SK-N-SH treated with all-trans-retinoic acid at 6 μM for 48 hours (cell line): ENCODE results near the gene GTF3C2.

Source experiments
- ATAC-seq: fragments of 200-7000 bp; cut with Tn5 transposase; 3 replicates; pipeline ENCODE4 v1.9.1; 2020; ENCODE audit warnings: mild to moderate bottlenecking, moderate library complexity
- ARNTL ChIP-seq: fragments of 450-650 bp; formaldehyde crosslinking; IDR thresholded peaks from 2 replicates; pipeline ENCODE4 v1.5.0; 2020; ENCODE audit warnings: low read depth, mild to moderate bottlenecking, moderate library complexity, borderline replicate concordance
- BACH2 ChIP-seq: fragments of 250-450 bp; sonication (Bioruptor Pico); IDR thresholded peaks from 2 replicates; pipeline ENCODE4 v1.9.0; 2021; ENCODE audit warnings: mild to moderate bottlenecking, borderline replicate concordance
- CSDC2 ChIP-seq: fragments of 250-450 bp; sonication (Bioruptor Pico); IDR thresholded peaks from 2 replicates; pipeline ENCODE4 v1.5.0; 2020; ENCODE audit warnings: mild to moderate bottlenecking, moderate library complexity
- ESRRG ChIP-seq: fragments of 250-450 bp; sonication (Bioruptor Pico); IDR thresholded peaks from 2 replicates; pipeline ENCODE4 v1.6.1; 2021; ENCODE audit warnings: mild to moderate bottlenecking
- GLIS3 ChIP-seq: fragments of 250-450 bp; sonication (Bioruptor Pico); IDR thresholded peaks from 2 replicates; pipeline ENCODE4 v1.5.0; 2020; ENCODE audit warnings: mild to moderate bottlenecking, moderate library complexity
- ISL1 ChIP-seq: fragments of 250-450 bp; sonication (Bioruptor Pico); IDR thresholded peaks from 2 replicates; pipeline ENCODE4 v2.1.2; 2022; ENCODE audit warnings: mild to moderate bottlenecking, moderate library complexity
- OSR1 ChIP-seq: fragments of 250-450 bp; sonication (Bioruptor Pico); IDR thresholded peaks from 2 replicates; pipeline ENCODE4 v1.8.0; 2022; ENCODE audit warnings: moderate library complexity, mild to moderate bottlenecking, inconsistent platforms
- PPARA ChIP-seq: fragments of 250-450 bp; sonication (Bioruptor Pico); IDR thresholded peaks from 2 replicates; pipeline ENCODE4 v1.5.0; 2020; ENCODE audit warnings: mild to moderate bottlenecking, borderline replicate concordance
- SNAI2 ChIP-seq: fragments of 250-450 bp; sonication (Bioruptor Pico); IDR thresholded peaks from 2 replicates; pipeline ENCODE4 v1.5.0; 2020; ENCODE audit warnings: mild to moderate bottlenecking, moderate library complexity
- TCF4 ChIP-seq: fragments of 250-450 bp; sonication (Bioruptor Pico); IDR thresholded peaks from 2 replicates; pipeline ENCODE4 v1.8.0; 2021; ENCODE audit warnings: mild to moderate bottlenecking, moderate library complexity, borderline replicate concordance
- TOX ChIP-seq: fragments of 250-450 bp; sonication (Bioruptor Pico); IDR thresholded peaks from 2 replicates; pipeline ENCODE4 v1.8.0; 2021; ENCODE audit warnings: mild to moderate bottlenecking, moderate library complexity, borderline replicate concordance
- ZC3H10 ChIP-seq: fragments of 250-450 bp; sonication (Bioruptor Pico); IDR thresholded peaks from 2 replicates; pipeline ENCODE4 v1.5.1; 2021; ENCODE audit warnings: mild to moderate bottlenecking, moderate library complexity
- ZFP3 ChIP-seq: fragments of 250-450 bp; sonication (Bioruptor Pico); IDR thresholded peaks from 2 replicates; pipeline ENCODE4 v1.5.0; 2020; ENCODE audit warnings: mild to moderate bottlenecking, moderate library complexity
- ZFP30 ChIP-seq: fragments of 450-650 bp; formaldehyde crosslinking; IDR thresholded peaks from 2 replicates; pipeline ENCODE4 v1.5.0; 2022; ENCODE audit warnings: mild to moderate bottlenecking, moderate library complexity
- ZNF565 ChIP-seq: fragments of 450-650 bp; formaldehyde crosslinking; conservative IDR thresholded peaks from 2 replicates; pipeline ENCODE4 v1.5.0; 2020; ENCODE audit warnings: low read depth, mild to moderate bottlenecking, moderate library complexity
- ZNF70 ChIP-seq: fragments of 450-650 bp; formaldehyde crosslinking; IDR thresholded peaks from 2 replicates; pipeline ENCODE4 v1.5.0; 2020; ENCODE audit warnings: mild to moderate bottlenecking, moderate library complexity
- ZNF8 ChIP-seq: fragments of 450-650 bp; formaldehyde crosslinking; IDR thresholded peaks from 2 replicates; pipeline ENCODE4 v1.5.0; 2020; ENCODE audit warnings: mild to moderate bottlenecking, moderate library complexity
- TF ChIP-seq, protein P1 (sequence below): fragments of 250-450 bp; sonication (Bioruptor Pico); IDR thresholded peaks from 2 replicates; pipeline ENCODE4 v1.8.0; 2020; ENCODE audit warnings: mild to moderate bottlenecking, moderate library complexity, borderline replicate concordance
- TF ChIP-seq, protein P2 (sequence below): fragments of 250-450 bp; sonication (Bioruptor Pico); IDR thresholded peaks from 2 replicates; pipeline ENCODE4 v1.8.0; 2021; ENCODE audit warnings: low read depth, mild to moderate bottlenecking, moderate library complexity, borderline replicate concordance
- TF ChIP-seq, protein P3 (sequence below): fragments of 250-450 bp; sonication (Bioruptor Pico); IDR thresholded peaks from 2 replicates; pipeline ENCODE4 v1.5.1; 2020; ENCODE audit warnings: low read depth, mild to moderate bottlenecking, moderate library complexity

Gene GTF3C2

DNA sequence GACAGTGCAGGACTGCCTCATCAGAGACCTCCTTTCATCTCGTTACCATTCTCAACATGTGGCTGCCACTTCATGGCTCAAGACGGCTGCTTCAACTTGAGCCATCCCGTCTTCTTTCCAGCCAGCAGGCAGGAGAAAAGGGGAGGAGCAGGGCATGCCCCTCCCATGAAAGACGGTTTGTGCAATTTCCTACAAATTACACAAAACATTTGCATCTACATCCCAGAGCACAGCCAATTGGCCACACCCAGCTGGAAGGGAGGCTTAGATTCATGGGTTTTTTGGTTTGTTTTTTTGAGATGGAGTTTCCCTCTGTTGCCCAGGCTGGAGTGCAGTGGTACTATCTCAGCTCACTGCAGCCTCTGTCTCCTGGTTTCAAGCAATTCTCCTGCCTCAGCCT is 60.1 kb downstream of the GTF3C2 start:
- no peak for ATAC-seq

DNA sequence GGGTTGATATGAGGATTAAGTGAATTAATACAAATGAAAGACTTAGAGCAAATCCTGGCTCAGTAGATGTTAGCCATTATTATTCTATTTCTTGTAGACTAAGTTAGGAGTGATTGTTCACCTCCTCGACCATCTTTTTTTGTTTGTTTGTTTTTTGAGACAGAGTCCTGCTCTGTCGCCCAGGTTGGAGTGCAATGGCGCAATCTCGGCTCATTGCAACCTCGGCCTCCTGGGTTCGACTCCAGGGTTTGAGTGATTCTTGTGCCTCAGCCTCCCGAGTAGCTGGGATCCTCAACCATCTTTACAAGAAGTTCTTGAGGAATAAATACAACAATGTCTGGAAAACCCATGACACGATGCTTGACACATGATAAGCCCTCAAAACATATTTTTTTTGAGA is 61.6 kb downstream of the GTF3C2 start:
- ATAC-seq, result no peak
- TF ChIP-seq, protein P1, sequence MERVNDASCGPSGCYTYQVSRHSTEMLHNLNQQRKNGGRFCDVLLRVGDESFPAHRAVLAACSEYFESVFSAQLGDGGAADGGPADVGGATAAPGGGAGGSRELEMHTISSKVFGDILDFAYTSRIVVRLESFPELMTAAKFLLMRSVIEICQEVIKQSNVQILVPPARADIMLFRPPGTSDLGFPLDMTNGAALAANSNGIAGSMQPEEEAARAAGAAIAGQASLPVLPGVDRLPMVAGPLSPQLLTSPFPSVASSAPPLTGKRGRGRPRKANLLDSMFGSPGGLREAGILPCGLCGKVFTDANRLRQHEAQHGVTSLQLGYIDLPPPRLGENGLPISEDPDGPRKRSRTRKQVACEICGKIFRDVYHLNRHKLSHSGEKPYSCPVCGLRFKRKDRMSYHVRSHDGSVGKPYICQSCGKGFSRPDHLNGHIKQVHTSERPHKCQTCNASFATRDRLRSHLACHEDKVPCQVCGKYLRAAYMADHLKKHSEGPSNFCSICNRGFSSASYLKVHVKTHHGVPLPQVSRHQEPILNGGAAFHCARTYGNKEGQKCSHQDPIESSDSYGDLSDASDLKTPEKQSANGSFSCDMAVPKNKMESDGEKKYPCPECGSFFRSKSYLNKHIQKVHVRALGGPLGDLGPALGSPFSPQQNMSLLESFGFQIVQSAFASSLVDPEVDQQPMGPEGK, result no peak
- TF ChIP-seq ISL1 (CRISPR knock-in tag) (no peak), SNAI2 (no peak), ZNF565 (CRISPR knock-in tag) (no peak), GLIS3 (no peak), ZFP30 (CRISPR knock-in tag) (no peak), CSDC2 (CRISPR knock-in tag) (no peak), ZFP3 (CRISPR knock-in tag) (no peak), ESRRG (CRISPR knock-in tag) (no peak), BACH2 (no peak), TOX (CRISPR knock-in tag) (no peak), TCF4 (no peak), ZC3H10 (CRISPR knock-in tag) (no peak), ZNF70 (CRISPR knock-in tag) (no peak)
- TF ChIP-seq, protein P2, sequence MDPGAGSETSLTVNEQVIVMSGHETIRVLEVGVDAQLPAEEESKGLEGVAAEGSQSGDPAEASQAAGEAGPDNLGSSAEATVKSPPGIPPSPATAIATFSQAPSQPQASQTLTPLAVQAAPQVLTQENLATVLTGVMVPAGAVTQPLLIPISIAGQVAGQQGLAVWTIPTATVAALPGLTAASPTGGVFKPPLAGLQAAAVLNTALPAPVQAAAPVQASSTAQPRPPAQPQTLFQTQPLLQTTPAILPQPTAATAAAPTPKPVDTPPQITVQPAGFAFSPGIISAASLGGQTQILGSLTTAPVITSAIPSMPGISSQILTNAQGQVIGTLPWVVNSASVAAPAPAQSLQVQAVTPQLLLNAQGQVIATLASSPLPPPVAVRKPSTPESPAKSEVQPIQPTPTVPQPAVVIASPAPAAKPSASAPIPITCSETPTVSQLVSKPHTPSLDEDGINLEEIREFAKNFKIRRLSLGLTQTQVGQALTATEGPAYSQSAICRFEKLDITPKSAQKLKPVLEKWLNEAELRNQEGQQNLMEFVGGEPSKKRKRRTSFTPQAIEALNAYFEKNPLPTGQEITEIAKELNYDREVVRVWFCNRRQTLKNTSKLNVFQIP (CRISPR knock-in tag), result no peak

More for the DNA sequence above, 60.1 kb downstream of the GTF3C2 start:
- no peak for TF ChIP-seq ZC3H10 (CRISPR knock-in tag)
- TF ChIP-seq, protein P1, result no peak
- no peak for TF ChIP-seq PPARA (CRISPR knock-in tag)
- TF ChIP-seq ZFP30 (CRISPR knock-in tag), result no peak
- TF ChIP-seq, all 23 proteins: peak for 0

DNA sequence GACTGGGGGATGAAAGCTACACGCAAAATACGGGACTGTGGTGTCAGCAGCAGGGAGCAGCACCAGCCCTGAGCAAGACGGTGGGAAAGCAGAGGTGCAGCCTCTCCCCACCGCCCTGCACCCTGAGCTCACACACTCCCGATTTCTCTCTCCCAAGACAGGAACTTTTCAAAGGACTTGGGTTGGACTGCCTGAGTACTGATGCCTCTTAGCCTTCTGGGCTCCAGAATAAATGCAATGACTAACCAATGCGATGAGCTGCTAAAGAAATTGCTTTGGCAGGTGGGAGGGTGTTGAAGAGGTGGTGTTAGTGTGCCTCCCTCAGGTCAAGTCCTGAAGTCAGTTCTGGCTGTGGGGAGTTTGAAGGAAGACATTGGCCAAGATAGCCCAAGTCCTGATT is 64.7 kb downstream of the GTF3C2 start:
- peak; percentile 67 for ATAC-seq
- TF ChIP-seq ISL1 (CRISPR knock-in tag) (no peak), ZC3H10 (CRISPR knock-in tag) (no peak), ZNF565 (CRISPR knock-in tag) (no peak), ARNTL (CRISPR knock-in tag) (no peak), CSDC2 (CRISPR knock-in tag) (no peak), ZNF8 (CRISPR knock-in tag) (no peak), TCF4 (no peak), BACH2 (no peak)
- TF ChIP-seq, all 23 proteins: peak for 0

DNA sequence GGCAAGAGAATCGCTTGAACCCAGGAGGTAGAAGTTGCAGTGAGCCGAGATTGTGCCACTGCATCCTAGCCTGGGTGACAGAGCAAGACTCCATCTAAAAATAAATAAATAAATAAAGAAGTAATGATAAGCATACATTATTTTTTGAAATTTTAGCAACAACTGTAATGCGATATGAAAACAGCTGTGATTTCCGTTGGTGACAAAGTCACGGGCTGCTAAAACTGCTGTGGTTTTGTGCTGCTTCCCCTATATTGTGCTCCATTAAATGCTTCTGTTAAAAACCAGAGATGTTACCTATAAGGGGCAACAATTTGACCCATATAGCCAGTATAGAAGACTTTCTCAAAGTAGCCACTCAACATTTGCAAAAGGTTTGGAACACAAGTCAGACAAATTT is 66.0 kb downstream of the GTF3C2 start:
- ATAC-seq, result no peak
- TF ChIP-seq OSR1 (CRISPR knock-in tag) (no peak), SNAI2 (no peak), ZFP30 (CRISPR knock-in tag) (no peak), CSDC2 (CRISPR knock-in tag) (no peak), BACH2 (no peak), GLIS3 (no peak), ESRRG (CRISPR knock-in tag) (no peak), ZNF565 (CRISPR knock-in tag) (no peak), ZNF8 (CRISPR knock-in tag) (no peak)
- TF ChIP-seq, protein P1, result no peak
- TF ChIP-seq, protein P3, sequence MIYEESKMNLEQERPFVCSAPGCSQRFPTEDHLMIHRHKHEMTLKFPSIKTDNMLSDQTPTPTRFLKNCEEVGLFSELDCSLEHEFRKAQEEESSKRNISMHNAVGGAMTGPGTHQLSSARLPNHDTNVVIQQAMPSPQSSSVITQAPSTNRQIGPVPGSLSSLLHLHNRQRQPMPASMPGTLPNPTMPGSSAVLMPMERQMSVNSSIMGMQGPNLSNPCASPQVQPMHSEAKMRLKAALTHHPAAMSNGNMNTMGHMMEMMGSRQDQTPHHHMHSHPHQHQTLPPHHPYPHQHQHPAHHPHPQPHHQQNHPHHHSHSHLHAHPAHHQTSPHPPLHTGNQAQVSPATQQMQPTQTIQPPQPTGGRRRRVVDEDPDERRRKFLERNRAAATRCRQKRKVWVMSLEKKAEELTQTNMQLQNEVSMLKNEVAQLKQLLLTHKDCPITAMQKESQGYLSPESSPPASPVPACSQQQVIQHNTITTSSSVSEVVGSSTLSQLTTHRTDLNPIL (CRISPR knock-in tag), result no peak
